A549 (cell line): ENCODE results near the gene HECTD2. TPM values are rescaled to one million over a fixed set of nuclear protein-coding genes. Genes with fewer than 3 reads are reported as not detected.

Experiments used
- ATAC-seq, 2 experiments: fragments of 200-7000 bp in 1 of 2; fragments of >200 bp in 1 of 2; cut with Nextera tagmentation in 1 of 2; cut with Tn5 transposase in 1 of 2; 3 replicates each; pipeline versions ENCODE4 v1.8.0 to v1.9.1; 2018 to 2020; ENCODE audit warnings: mild to moderate bottlenecking in 1 of 2, moderate library complexity in 1 of 2
- CTCF ChIA-PET: fragments of 300-600 bp; sonication (Branson Sonifier 250); formaldehyde crosslinking; extraction: SDS; loops from one replicate; lab custom pipeline; 2021; ENCODE audit warnings: antibody characterized with exemption, inconsistent platforms; lab: Yijun Ruan, JAX
- POLR2A ChIA-PET: fragments of 350-600 bp; formaldehyde crosslinking; extraction: SDS; loops from one replicate; lab custom pipeline; 2021; ENCODE audit warnings: antibody characterized with exemption, inconsistent platforms; lab: Yijun Ruan, JAX
- DNase-seq, 2 experiments: peaks; one replicate each; pipeline versions ENCODE4 v3.0.0 to v3.0.0-alpha.2; 2011 to 2016; ENCODE audit warnings: low read depth in 1 of 2, low spot score in 1 of 2
- FAIRE-seq: peaks from 2 replicates; lab custom pipeline; 2011; peaks lifted over from hg19 to GRCh38; lab: Jason Lieb, UNC
- H3K27ac ChIP-seq, 2 experiments: fragments of >200 bp; sonication (Bioruptor Twin); formaldehyde crosslinking; 3 replicates each; pipeline ENCODE4 v1.5.1; 2016 to 2017
- H3K4me1 ChIP-seq: fragments of >200 bp; sonication (Bioruptor Twin); formaldehyde crosslinking; 3 replicates; pipeline ENCODE4 v1.6.1; 2016
- H3K4me2 ChIP-seq: fragments of >200 bp; sonication (Bioruptor Twin); formaldehyde crosslinking; 3 replicates; pipeline ENCODE4 v1.6.1; 2016
- H3K4me3 ChIP-seq: fragments of >200 bp; sonication (Bioruptor Twin); formaldehyde crosslinking; 3 replicates; pipeline ENCODE4 v1.5.1; 2016
- H3K9me3 ChIP-seq: fragments of >200 bp; sonication (Bioruptor Twin); formaldehyde crosslinking; 3 replicates; pipeline ENCODE4 v1.6.1; 2016
- CEBPB ChIP-seq, 2 experiments: fragments of >200 bp in 1 of 2; sonication (Bioruptor Twin) in 1 of 2; formaldehyde crosslinking in 1 of 2; IDR thresholded peaks; 2 replicates each; pipeline ENCODE4 v1.6.1; 2012 to 2016
- EHMT2 ChIP-seq: fragments of 200-600 bp; sonication (generic); IDR thresholded peaks from 2 replicates; pipeline ENCODE4 v1.6.1; 2016; ENCODE audit warnings: antibody characterized with exemption, low read depth, mild to moderate bottlenecking, moderate library complexity
- EP300 ChIP-seq, 2 experiments: fragments of >200 bp; sonication (Bioruptor Twin); formaldehyde crosslinking; IDR thresholded peaks; 2 replicates in 1 of 2; 3 replicates in 1 of 2; pipeline ENCODE4 v1.6.1; 2016 to 2017
- FOSL2 ChIP-seq, 2 experiments: fragments of 450-650 bp in 1 of 2; fragments of >200 bp in 1 of 2; sonication (Bioruptor Twin) in 1 of 2; formaldehyde crosslinking; IDR thresholded peaks; 2 replicates each; pipeline versions ENCODE4 v1.5.0 to v1.6.1; 2016 to 2020; ENCODE audit warnings: mild to moderate bottlenecking in 1 of 2, moderate library complexity in 1 of 2
- FOXS1 ChIP-seq: fragments of 250-450 bp; sonication (Bioruptor Pico); IDR thresholded peaks from 2 replicates; pipeline ENCODE4 v1.5.0; 2020; ENCODE audit warnings: mild to moderate bottlenecking, moderate library complexity
- HOXB13 ChIP-seq: fragments of 250-450 bp; sonication (Bioruptor Pico); IDR thresholded peaks from 2 replicates; pipeline ENCODE4 v1.5.0; 2020; ENCODE audit warnings: low read depth, mild to moderate bottlenecking, moderate library complexity
- JUN ChIP-seq, 2 experiments: fragments of >200 bp; sonication (Bioruptor Twin); formaldehyde crosslinking; IDR thresholded peaks; 2 replicates in 1 of 2; 3 replicates in 1 of 2; pipeline ENCODE4 v1.6.1; 2016 to 2017
- KDM1A ChIP-seq: fragments of 200-600 bp; sonication (generic); IDR thresholded peaks from 2 replicates; pipeline ENCODE4 v1.6.1; 2016; ENCODE audit warnings: low read depth, mild to moderate bottlenecking
- MAFK ChIP-seq: fragments of 450-650 bp; IDR thresholded peaks from 2 replicates; pipeline ENCODE4 v1.6.1; 2014; ENCODE audit not compliant: partially characterized antibody
- MAX ChIP-seq: IDR thresholded peaks from 2 replicates; pipeline ENCODE4 v1.6.1; 2012
- NFE2L2 ChIP-seq: fragments of 150-350 bp; conservative IDR thresholded peaks from 2 replicates; pipeline ENCODE4 v1.6.1; 2014; ENCODE audit warnings: low read length
- NR3C1 ChIP-seq: fragments of >200 bp; sonication (Bioruptor Twin); formaldehyde crosslinking; IDR thresholded peaks from 3 replicates; pipeline ENCODE4 v1.6.1; 2017
- PHF8 ChIP-seq: fragments of 200-600 bp; sonication (generic); IDR thresholded peaks from 2 replicates; pipeline ENCODE4 v1.6.1; 2016; ENCODE audit warnings: low read depth, mild to moderate bottlenecking, antibody characterized with exemption, moderate library complexity, borderline replicate concordance
- POLR2A ChIP-seq: IDR thresholded peaks from 2 replicates; pipeline ENCODE4 v1.6.1; 2012; ENCODE audit warnings: mild to moderate bottlenecking, low read length
- POLR2AphosphoS2 ChIP-seq: conservative IDR thresholded peaks from 2 replicates; pipeline ENCODE4 v1.6.1; 2012; ENCODE audit warnings: low read length, improper control_type of control experiment, inconsistent platforms
- RARB ChIP-seq: fragments of 250-450 bp; sonication (Bioruptor Pico); IDR thresholded peaks from 2 replicates; pipeline ENCODE4 v1.8.0; 2021; ENCODE audit warnings: mild to moderate bottlenecking, moderate library complexity
- RFX5 ChIP-seq: fragments of 450-650 bp; IDR thresholded peaks from 2 replicates; pipeline ENCODE4 v1.7.1; 2014; ENCODE audit warnings: antibody characterized with exemption, mild to moderate bottlenecking, moderate library complexity
- SMC3 ChIP-seq: fragments of >200 bp; sonication (Bioruptor Twin); formaldehyde crosslinking; IDR thresholded peaks from 3 replicates; pipeline ENCODE4 v1.6.1; 2018; ENCODE audit warnings: inconsistent platforms
- TFCP2L1 ChIP-seq: fragments of 250-450 bp; sonication (Bioruptor Pico); IDR thresholded peaks from 2 replicates; pipeline ENCODE4 v1.5.0; 2021; ENCODE audit warnings: mild to moderate bottlenecking
- TP53 ChIP-seq: fragments of 250-450 bp; sonication (Bioruptor Pico); IDR thresholded peaks from 2 replicates; pipeline ENCODE4 v1.5.0; 2021; ENCODE audit warnings: mild to moderate bottlenecking, moderate library complexity
- ZC3H11A ChIP-seq: fragments of 450-650 bp; IDR thresholded peaks from 2 replicates; pipeline ENCODE4 v1.6.1; 2014; ENCODE audit warnings: antibody characterized with exemption, mild to moderate bottlenecking
- ZNF302 ChIP-seq: fragments of 250-450 bp; sonication (Bioruptor Pico); IDR thresholded peaks from 2 replicates; pipeline ENCODE4 v1.9.0; 2021; ENCODE audit warnings: inconsistent platforms, mild to moderate bottlenecking, moderate library complexity
- ZSCAN20 ChIP-seq: fragments of 250-450 bp; sonication (Bioruptor Pico); IDR thresholded peaks from 2 replicates; pipeline ENCODE4 v1.8.0; 2022; ENCODE audit warnings: mild to moderate bottlenecking, moderate library complexity
- WGBS: methylation state at CpG from one replicate; pipeline ENCODE4 v1.1.6; 2017; ENCODE audit errors: missing lambda C conversion rate; 5-methylcytosine and 5-hydroxymethylcytosine counted together
- polyA plus RNA-seq, 4 experiments: library from polyadenylated mRNA; depleted of rRNA in 3 of 4; stranded (reverse); fragments of >200 nt; fragmentation: RNase III in 1 of 4; extraction: RNeasy Plus Mini Kit Qiagen cat#74134 plus additional on column Dnase treatment in 1 of 4; gene quantifications; 2 replicates in 3 of 4; 3 replicates in 1 of 4; pipeline ENCODE4 v1.2.3, GENCODE V29; 2011 to 2017
- TF ChIP-seq, protein P1 (sequence below): fragments of 200-600 bp; sonication (generic); IDR thresholded peaks from 2 replicates; pipeline ENCODE4 v1.6.1; 2016; ENCODE audit warnings: antibody characterized with exemption, mild to moderate bottlenecking, moderate library complexity
- TF ChIP-seq, protein P2 (sequence below): IDR thresholded peaks from 2 replicates; pipeline ENCODE4 v1.6.1; 2012; ENCODE audit warnings: low read depth, borderline replicate concordance
- TF ChIP-seq, protein P3 (sequence below): fragments of 250-450 bp; sonication (Bioruptor Pico); IDR thresholded peaks from 2 replicates; pipeline ENCODE4 v1.5.0; 2020; ENCODE audit warnings: low read depth, mild to moderate bottlenecking, moderate library complexity
- TF ChIP-seq, protein P4 (sequence below): fragments of 150-350 bp; IDR thresholded peaks from 2 replicates; pipeline ENCODE4 v1.6.1; 2014; ENCODE audit warnings: low read depth, mild to moderate bottlenecking, low read length

The HECTD2 gene
- polyA plus RNA-seq, 2 of the 4 experiments (the other 2 are of a cell fraction), result 4.1 to 13.9 TPM

GRCh38 chr10:91545384-91545783 lies 135.2 kb downstream of the HECTD2 start:
- WGBS, result 69% methylated on average over 3 of the region's 3 CpGs
- Histone ChIP-seq H3K4me2 (no peak overlapping the region), H3K4me3 (no peak overlapping the region), H3K4me1 (no peaks in the 10 kb centered on the region), H3K9me3 (peaks cover 6% of the 10 kb centered on the region; the same call in 1 of the 3 replicates)
- POLR2A ChIA-PET, result no interaction called here
- ATAC-seq (no peak), DNase-seq (no peak)
- CTCF ChIA-PET, result no interaction called here
- TF ChIP-seq ZC3H11A (no peak), TFCP2L1 (CRISPR knock-in tag) (no peak)
- TF ChIP-seq, all 56 proteins: peak for 0
- H3K27ac ChIP-seq, result no peak overlapping the region
- no peak for FAIRE-seq

GRCh38 chr10:91545838-91546237 lies 135.7 kb downstream of the HECTD2 start:
- no peak overlapping the region for H3K4me2 ChIP-seq
- H3K27ac ChIP-seq, result no peak overlapping the region
- H3K9me3 ChIP-seq, result peaks cover 1% of the 10 kb centered on the region; the same call in 1 of the 3 replicates
- no peak for FAIRE-seq
- ChIA-PET CTCF (no interaction called here), POLR2A (no interaction called here)
- no peaks in the 10 kb centered on the region for H3K4me1 ChIP-seq
- 83% methylated on average over 3 of the region's 3 CpGs for WGBS
- no peak for ATAC-seq
- H3K4me3 ChIP-seq, result no peak overlapping the region
- no peak for DNase-seq
- TF ChIP-seq ZSCAN20 (CRISPR knock-in tag) (no peak), EHMT2 (no peak), FOXS1 (CRISPR knock-in tag) (no peak), RARB (CRISPR knock-in tag) (no peak), MAFK (no peak), NFE2L2 (no peak), JUN (IDR thresholded peaks at IDR 0.05) (no peak), CEBPB (IDR thresholded peaks at IDR 0.05) (no peak), EP300 (IDR thresholded peaks at IDR 0.05) (no peak), RFX5 (no peak), PHF8 (no peak), MAX (no peak), HOXB13 (CRISPR knock-in tag) (no peak), NR3C1 (no peak), SMC3 (no peak), ZC3H11A (no peak), KDM1A (no peak)
- TF ChIP-seq, protein P1, sequence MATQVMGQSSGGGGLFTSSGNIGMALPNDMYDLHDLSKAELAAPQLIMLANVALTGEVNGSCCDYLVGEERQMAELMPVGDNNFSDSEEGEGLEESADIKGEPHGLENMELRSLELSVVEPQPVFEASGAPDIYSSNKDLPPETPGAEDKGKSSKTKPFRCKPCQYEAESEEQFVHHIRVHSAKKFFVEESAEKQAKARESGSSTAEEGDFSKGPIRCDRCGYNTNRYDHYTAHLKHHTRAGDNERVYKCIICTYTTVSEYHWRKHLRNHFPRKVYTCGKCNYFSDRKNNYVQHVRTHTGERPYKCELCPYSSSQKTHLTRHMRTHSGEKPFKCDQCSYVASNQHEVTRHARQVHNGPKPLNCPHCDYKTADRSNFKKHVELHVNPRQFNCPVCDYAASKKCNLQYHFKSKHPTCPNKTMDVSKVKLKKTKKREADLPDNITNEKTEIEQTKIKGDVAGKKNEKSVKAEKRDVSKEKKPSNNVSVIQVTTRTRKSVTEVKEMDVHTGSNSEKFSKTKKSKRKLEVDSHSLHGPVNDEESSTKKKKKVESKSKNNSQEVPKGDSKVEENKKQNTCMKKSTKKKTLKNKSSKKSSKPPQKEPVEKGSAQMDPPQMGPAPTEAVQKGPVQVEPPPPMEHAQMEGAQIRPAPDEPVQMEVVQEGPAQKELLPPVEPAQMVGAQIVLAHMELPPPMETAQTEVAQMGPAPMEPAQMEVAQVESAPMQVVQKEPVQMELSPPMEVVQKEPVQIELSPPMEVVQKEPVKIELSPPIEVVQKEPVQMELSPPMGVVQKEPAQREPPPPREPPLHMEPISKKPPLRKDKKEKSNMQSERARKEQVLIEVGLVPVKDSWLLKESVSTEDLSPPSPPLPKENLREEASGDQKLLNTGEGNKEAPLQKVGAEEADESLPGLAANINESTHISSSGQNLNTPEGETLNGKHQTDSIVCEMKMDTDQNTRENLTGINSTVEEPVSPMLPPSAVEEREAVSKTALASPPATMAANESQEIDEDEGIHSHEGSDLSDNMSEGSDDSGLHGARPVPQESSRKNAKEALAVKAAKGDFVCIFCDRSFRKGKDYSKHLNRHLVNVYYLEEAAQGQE, result no peak

DNA sequence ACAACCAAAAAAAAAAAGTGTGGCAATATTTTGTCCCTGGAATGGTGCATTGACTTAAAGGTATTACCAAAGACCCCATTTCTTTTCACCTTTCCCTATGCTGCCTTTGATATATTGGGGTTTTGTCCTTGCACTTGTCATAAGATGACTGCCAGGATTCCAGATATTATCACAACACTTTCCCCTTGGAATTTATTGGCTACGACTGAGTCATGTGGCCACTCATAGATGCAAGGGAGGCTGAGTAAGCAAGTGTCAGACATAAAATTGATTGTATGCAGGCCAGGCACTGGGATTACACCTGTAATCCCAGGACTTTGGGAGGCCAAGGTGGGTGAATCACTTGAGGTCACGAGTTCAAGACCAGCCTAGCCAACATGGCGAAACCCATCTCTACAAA lies 139.1 kb downstream of the HECTD2 start:
- ATAC-seq (no peak), FAIRE-seq (no peak), DNase-seq (no peak)
- no peak overlapping the region for H3K4me2 ChIP-seq
- no peak overlapping the region for H3K27ac ChIP-seq
- ChIA-PET POLR2A (no interaction called here), CTCF (no interaction called here)
- H3K9me3 ChIP-seq, result no peaks in the 10 kb centered on the region
- H3K4me1 ChIP-seq, result no peaks in the 10 kb centered on the region
- WGBS, result 83% methylated on average over 3 of the region's 3 CpGs
- no peak overlapping the region for H3K4me3 ChIP-seq
- TF ChIP-seq MAX (no peak), KDM1A (no peak), TP53 (CRISPR knock-in tag) (no peak), ZNF302 (no peak), PHF8 (no peak), CEBPB (IDR thresholded peaks at IDR 0.05) (no peak), MAFK (no peak), NR3C1 (no peak), POLR2AphosphoS2 (no peak), HOXB13 (CRISPR knock-in tag) (no peak), POLR2A (no peak), FOSL2 (IDR thresholded peaks at IDR 0.05) (no peak), FOSL2 (CRISPR knock-in tag; IDR thresholded peaks at IDR 0.05) (no peak)
- TF ChIP-seq, protein P2, sequence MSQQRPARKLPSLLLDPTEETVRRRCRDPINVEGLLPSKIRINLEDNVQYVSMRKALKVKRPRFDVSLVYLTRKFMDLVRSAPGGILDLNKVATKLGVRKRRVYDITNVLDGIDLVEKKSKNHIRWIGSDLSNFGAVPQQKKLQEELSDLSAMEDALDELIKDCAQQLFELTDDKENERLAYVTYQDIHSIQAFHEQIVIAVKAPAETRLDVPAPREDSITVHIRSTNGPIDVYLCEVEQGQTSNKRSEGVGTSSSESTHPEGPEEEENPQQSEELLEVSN, result no peak
- TF ChIP-seq, protein P3, sequence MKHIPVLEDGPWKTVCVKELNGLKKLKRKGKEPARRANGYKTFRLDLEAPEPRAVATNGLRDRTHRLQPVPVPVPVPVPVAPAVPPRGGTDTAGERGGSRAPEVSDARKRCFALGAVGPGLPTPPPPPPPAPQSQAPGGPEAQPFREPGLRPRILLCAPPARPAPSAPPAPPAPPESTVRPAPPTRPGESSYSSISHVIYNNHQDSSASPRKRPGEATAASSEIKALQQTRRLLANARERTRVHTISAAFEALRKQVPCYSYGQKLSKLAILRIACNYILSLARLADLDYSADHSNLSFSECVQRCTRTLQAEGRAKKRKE (CRISPR knock-in tag), result no peak
- TF ChIP-seq, protein P4, sequence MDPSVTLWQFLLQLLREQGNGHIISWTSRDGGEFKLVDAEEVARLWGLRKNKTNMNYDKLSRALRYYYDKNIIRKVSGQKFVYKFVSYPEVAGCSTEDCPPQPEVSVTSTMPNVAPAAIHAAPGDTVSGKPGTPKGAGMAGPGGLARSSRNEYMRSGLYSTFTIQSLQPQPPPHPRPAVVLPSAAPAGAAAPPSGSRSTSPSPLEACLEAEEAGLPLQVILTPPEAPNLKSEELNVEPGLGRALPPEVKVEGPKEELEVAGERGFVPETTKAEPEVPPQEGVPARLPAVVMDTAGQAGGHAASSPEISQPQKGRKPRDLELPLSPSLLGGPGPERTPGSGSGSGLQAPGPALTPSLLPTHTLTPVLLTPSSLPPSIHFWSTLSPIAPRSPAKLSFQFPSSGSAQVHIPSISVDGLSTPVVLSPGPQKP, result no peak
